ENCODE measurements around the gene C5orf46. TPM values are rescaled to one million over a fixed set of nuclear protein-coding genes. Genes with fewer than 3 reads are reported as not detected.

C5orf46 gene
- total RNA-seq, 4 donors from 2014 or later = not detected

DNA sequence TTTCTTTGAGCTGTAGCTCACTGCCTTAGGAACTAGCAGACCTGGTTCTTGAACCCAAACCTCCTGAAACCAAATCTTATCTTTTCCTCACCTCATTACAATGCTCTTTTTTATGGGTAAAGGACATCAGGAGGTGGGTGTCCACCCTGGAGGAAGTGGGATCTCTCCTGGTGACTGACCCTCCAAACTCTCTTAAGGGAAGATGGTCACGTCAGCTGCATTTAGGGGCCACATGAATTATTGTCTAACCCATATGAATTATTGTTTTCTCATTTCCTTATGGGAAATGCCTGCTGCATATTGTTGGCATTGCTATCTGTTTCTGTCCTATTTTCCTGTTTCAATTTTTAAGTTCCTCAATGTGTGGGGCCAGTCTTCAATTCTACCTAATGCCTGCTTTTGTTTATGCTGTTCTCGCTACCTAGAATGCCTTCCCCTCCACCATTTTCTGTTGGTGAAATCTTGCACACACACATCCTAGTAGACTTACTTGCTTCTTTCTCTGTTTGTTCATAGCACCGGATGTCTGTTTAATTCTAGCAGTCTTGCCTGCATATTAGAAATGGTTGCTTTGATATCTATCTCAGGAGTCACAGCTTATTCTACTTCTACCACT lies 52.9 kb downstream of the C5orf46 start:
- Histone ChIP-seq H3K4me3 (no peak overlapping the region), H3K36me3 (no peaks in the 10 kb centered on the region), H3K27ac (no peak overlapping the region), H3K4me1 (no peaks in the 10 kb centered on the region), H3K27me3 (no peaks in the 10 kb centered on the region), H3K9me3 (no peaks in the 10 kb centered on the region)
- no peak for TF ChIP-seq POLR2A (IDR thresholded peaks at IDR 0.05)
- TF ChIP-seq, protein P1, sequence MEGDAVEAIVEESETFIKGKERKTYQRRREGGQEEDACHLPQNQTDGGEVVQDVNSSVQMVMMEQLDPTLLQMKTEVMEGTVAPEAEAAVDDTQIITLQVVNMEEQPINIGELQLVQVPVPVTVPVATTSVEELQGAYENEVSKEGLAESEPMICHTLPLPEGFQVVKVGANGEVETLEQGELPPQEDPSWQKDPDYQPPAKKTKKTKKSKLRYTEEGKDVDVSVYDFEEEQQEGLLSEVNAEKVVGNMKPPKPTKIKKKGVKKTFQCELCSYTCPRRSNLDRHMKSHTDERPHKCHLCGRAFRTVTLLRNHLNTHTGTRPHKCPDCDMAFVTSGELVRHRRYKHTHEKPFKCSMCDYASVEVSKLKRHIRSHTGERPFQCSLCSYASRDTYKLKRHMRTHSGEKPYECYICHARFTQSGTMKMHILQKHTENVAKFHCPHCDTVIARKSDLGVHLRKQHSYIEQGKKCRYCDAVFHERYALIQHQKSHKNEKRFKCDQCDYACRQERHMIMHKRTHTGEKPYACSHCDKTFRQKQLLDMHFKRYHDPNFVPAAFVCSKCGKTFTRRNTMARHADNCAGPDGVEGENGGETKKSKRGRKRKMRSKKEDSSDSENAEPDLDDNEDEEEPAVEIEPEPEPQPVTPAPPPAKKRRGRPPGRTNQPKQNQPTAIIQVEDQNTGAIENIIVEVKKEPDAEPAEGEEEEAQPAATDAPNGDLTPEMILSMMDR (IDR thresholded peaks at IDR 0.05) = no peak
- no peak for DNase-seq
- intact Hi-C loops (cut with DNase I) = loop anchor here (10.0 kb wide), 1 partner anchor 81 kb away; no protein-coding TSS in a partner anchor
- WGBS, 2 donors = 61 to 64% methylated on average over 3 of the region's 3 CpGs

DNA sequence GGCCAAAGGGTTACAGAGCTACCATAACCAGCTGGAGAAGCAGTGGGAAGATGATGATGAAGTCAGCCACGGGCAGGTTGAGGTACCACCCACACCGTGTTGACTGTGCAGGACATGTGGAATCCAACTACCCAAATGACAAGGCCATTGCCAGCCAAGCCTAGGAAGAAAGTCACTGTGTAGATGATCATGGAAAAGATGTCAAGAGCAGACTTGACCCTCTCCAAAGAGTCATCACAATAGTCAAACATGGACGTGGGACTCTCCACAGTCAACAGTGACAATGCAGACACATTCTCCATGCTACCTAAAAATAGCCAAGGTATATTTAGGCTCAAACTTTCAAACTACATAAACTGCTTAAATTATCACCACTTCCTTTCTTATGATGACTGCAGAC lies 54.0 kb downstream of the C5orf46 start:
- H3K9me3 ChIP-seq = no peaks in the 10 kb centered on the region
- H3K36me3 ChIP-seq = no peaks in the 10 kb centered on the region
- WGBS, 2 donors = 68 to 77% methylated on average over 3 of the region's 3 CpGs
- no peak for TF ChIP-seq POLR2A (IDR thresholded peaks at IDR 0.05)
- TF ChIP-seq, protein P1 (IDR thresholded peaks at IDR 0.05) = no peak
- no peak overlapping the region for H3K27ac ChIP-seq
- H3K4me3 ChIP-seq = no peak overlapping the region
- no peaks in the 10 kb centered on the region for H3K27me3 ChIP-seq
- intact Hi-C loops (cut with DNase I) = loop anchor here (10.0 kb wide), 1 partner anchor 82 kb away; no protein-coding TSS in a partner anchor
- H3K4me1 ChIP-seq = no peaks in the 10 kb centered on the region
- no peak for DNase-seq

DNA sequence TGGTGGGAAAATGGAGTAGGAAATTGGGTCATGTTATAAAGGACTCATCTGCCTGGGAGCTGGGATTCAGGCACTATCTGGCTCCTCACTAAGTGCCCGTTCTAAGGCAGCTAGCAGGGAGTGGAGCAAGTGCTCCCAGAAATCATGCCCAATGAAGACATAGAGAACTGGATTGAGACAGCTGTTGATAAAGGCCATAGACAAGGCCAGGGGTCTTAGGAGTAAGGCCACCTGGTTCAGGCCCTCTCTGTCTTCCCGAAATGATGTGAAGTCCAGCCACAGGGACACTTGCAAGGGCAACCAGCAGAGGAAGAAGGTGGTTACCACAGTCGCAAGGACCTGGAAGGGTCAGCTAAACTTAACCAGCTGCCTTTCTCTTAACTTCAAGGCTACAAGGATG lies 54.8 kb downstream of the C5orf46 start:
- no peaks in the 10 kb centered on the region for H3K4me1 ChIP-seq
- no peaks in the 10 kb centered on the region for H3K9me3 ChIP-seq
- no peak for TF ChIP-seq POLR2A (IDR thresholded peaks at IDR 0.05)
- TF ChIP-seq, protein P1 (IDR thresholded peaks at IDR 0.05) = no peak
- H3K4me3 ChIP-seq = no peak overlapping the region
- no peaks in the 10 kb centered on the region for H3K36me3 ChIP-seq
- H3K27me3 ChIP-seq = no peaks in the 10 kb centered on the region
- H3K27ac ChIP-seq = no peak overlapping the region
- WGBS, 2 donors = 80 to 84% methylated on average over 2 to 3 of the region's 3 CpGs
- intact Hi-C loops (cut with DNase I) = loop anchor here (10.0 kb wide), 1 partner anchor 83 kb away; no protein-coding TSS in a partner anchor
- no peak for DNase-seq

DNA sequence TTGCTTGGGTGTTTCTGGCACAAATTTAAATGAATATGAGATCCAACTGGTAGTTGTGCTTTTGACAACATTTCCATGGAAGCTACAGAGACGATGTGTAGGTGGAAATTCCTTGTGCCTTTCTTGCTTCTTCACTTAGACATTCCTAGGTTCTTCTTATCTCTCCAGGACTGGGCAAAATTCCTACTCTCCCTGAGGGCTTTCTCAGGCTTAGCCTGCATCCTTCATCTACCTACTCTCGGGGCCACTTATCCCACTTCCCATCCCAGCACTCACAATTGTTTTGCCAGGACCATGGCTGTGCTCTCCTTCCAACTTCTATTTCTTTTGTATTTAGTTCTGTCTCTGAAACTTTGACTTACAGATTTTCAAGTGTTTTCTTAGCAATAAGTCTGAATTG lies 57.1 kb downstream of the C5orf46 start:
- Histone ChIP-seq H3K27ac (no peak overlapping the region), H3K36me3 (no peaks in the 10 kb centered on the region), H3K4me3 (no peak overlapping the region), H3K9me3 (no peaks in the 10 kb centered on the region), H3K4me1 (no peaks in the 10 kb centered on the region), H3K27me3 (no peaks in the 10 kb centered on the region)
- intact Hi-C loops (cut with DNase I) = no loop called here
- no peak for TF ChIP-seq POLR2A (IDR thresholded peaks at IDR 0.05)
- TF ChIP-seq, protein P1 (IDR thresholded peaks at IDR 0.05) = no peak
- no peak for DNase-seq
- 52 to 53% methylated on average over 2 of the region's 2 CpGs for WGBS, 2 donors

DNA sequence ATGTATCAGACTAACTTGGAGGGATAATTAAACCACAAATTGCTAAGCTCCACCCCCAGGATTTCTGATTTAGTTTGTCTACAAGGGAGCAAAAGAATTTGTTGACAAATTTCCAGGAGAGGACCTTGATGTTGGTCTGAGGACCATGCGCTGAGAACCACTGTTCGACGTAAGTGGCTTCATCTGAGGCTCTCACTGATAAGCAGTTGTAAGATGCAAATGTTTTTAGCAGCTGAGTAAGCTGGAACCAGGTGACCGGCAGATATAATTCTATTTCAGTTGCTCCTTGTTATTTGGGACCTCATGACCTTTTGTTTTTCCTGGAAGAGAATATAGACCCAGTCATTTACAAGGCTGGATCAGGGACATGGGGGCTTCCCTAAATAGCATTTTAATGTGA lies 60.7 kb downstream of the C5orf46 start:
- intact Hi-C loops (cut with DNase I) = no loop called here
- H3K27me3 ChIP-seq = peaks cover 0 to 10% (median 0%) of the 10 kb centered on the region in 4 donors
- DNase-seq = no peak
- no peak overlapping the region for H3K4me3 ChIP-seq
- no peaks in the 10 kb centered on the region for H3K36me3 ChIP-seq
- WGBS, 2 donors = 90% methylated on average over 4 of the region's 4 CpGs
- no peaks in the 10 kb centered on the region for H3K4me1 ChIP-seq
- no peaks in the 10 kb centered on the region for H3K9me3 ChIP-seq
- TF ChIP-seq, protein P1 (IDR thresholded peaks at IDR 0.05) = no peak
- no peak for TF ChIP-seq POLR2A (IDR thresholded peaks at IDR 0.05)
- no peak overlapping the region for H3K27ac ChIP-seq

Data from esophagus squamous epithelium (tissue), 5 donors.